Stimulated activated CD4-positive, alpha-beta T cell treated with anti-CD3 and anti-CD28 coated beads, Interleukin-4, amount 100 ng/mL, for 1 hour (primary cell): ENCODE data around the gene DAPL1.
"Not testable (repeated sequence)": the region's sequence is repeated elsewhere in the genome, so short reads cannot be mapped to it uniquely, and the experiment has no call there.

Source experiments
- DNase-seq: peaks from one replicate; pipeline ENCODE4 v3.0.0-alpha.2; 2020

The DAPL1 gene

GRCh38 chr2:158825021-158825420, 29.9 kb downstream of the DAPL1 start:
- DNase-seq, result no peak

DNA sequence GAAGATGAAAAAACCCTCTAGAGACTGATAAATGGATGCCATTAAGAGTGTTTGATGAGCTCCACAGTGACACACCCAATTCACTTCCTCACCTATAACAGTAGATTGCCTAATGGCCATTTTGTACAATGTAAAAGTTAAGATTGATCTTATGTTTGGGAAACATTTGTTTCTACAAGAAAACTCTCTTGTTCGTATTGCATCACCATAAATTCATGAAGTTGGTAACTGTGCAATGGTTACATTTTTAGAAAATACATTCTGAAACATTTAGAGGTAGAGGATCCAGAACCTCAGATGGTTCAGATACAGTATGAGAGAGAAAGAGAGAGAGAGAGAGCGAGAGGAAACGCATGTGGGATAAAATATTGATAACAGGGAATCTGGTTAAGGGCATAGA, 31.8 kb downstream of the DAPL1 start:
- no peak for DNase-seq

DNA sequence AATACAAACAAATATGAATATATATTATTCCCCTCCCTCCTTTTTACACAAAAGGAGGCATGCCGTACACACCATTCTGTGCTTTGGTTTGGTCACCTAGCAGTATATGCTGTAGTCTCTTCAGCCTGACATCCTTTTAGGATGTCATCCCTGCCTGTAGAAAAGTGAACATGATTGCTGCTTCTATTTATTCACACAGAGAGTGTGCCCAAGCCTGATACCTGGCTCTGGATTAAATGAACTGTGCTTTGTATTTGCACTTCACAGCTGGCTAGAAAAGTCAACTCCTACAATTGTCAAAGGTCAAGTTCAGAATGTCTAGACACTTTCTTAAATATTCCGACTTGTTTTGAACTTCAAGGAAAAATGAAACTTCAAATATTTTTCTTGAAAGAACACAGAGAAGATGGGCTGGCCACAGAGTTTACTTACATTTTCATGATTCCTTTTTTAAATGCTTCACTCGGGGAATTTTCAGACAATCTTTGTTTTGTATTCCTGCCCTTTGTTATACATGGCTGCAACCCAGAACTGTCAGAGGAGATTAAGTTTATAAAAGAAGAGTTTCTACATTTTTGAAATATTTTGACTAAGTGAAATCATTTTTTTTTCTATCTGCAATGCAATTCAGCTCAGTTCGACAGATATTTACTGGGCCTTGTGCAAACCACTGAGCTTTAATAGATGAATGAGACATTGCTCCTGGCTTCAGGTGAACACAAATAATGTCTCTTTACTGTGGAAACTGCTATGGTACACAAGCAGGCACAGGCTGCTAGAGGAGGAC, 33.5 kb downstream of the DAPL1 start:
- no peak for DNase-seq

GRCh38 chr2:158829167-158829566, 34.0 kb downstream of the DAPL1 start:
- DNase-seq, result no peak

DNA sequence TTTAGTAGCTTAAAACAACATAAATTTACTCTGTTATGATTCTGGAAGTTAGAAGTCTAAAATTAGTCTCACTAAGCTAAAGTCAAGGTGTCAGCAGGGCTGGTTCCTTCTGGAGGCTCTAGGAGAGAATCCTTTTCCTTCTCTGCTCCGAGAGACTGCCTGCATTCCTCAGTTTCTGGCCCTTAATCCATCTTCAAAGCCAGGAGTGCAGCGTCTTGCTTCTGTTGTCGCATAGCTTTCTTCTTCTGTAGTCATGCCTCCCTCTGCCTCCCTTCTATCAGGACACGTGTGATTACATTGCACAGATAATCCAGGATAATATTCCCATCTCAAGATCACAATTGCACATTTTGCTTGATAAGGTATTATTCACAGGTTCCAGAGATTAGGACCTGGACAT, 35.1 kb downstream of the DAPL1 start:
- no peak for DNase-seq

DNA sequence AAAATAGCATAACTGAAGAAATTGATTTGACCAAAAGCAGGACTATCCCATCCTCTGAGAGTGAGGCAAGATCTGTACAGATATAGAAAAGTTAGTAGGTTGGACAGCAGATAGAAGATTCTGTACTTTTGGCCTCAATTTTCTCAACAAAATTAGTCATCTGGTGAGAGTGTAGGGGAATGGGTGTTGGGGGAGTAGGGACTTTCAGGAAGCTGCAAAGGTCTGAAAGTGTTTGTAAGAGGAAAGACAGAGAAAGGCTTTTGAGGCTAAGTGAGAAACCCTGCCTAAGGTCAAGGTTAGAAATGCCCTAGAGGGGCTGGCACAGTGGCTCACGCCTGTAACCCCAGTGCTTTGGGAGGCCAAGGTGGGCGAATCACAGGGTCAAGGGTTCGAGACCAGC, 40.3 kb downstream of the DAPL1 start:
- DNase-seq, result no peak

DNA sequence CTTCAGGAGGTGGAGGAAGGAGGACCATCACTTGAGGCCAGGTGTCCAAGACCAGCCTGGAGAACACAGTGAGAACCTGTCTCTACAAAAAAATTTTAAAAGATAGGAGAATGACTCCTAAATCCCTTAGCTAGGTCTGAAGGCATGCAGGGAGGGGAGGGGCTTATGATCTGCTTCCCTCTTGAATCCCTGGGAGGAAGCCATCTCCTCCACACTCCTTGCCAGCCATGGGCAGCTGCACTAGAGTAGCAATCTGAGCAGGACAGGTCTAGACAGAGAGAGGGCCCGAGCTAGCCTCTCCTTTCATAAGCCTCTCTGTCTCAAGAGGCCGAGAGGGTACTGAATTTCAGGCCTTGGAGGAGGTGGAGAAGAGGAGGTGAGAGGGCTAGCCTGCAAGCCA, 42.5 kb downstream of the DAPL1 start:
- no peak for DNase-seq

DNA sequence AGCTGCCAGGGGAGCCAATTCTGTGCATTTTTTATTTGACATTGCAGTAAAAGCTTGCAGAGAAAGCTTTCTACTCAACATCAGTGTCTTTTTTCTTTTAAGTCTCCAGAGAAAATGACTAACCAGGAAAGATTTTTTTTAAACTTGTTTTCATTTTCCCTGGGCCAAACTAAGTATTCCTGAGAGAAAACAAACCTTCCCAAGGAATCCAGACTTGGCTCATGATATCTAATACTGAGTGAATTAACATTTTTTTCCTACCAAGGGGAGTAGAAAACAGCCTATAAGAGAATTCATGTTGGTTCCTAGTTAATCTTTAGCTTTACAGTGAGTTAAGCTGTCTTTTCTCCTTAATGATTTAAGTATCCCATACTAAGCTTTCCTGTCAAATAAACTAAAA, 46.7 kb downstream of the DAPL1 start:
- DNase-seq, result no peak

DNA sequence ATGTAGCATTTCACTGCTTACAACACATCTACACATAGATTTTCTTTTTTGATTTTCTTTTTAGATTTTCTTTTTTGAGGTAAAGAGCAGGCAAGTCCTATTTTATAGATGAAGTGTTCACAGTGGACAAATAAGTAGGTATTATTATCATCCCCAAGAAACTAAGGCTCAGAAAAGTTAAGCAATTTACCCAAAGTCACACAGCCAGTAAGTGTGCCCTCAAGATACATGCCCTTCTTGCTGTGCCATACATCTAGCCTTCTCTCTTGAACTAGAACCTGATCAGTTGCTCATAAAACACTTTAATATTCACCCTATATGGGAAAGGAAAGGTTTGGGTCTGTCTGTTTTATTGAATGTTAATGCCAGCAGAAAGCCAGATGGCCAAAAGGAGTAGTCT, 50.3 kb downstream of the DAPL1 start:
- DNase-seq, result no peak

DNA sequence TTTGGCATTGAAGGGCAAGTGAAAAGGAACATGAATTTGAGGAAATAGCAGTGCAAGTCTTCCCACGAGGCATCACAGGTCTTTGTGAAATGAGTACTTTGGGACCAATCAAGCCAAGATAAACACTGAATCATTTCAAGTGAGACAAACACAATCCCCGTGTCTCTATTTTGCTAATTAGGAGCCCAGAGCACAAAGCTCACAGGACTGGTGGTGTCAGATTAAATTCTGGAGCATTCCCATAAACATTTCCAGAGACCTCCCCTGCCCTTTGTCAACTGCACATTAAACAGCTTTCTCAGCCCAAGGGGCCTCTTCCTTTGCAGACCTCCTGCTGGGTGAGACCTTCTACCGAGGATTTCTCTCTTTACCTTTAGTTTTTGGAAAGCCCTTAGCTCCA, 50.7 kb downstream of the DAPL1 start:
- no peak for DNase-seq

DNA sequence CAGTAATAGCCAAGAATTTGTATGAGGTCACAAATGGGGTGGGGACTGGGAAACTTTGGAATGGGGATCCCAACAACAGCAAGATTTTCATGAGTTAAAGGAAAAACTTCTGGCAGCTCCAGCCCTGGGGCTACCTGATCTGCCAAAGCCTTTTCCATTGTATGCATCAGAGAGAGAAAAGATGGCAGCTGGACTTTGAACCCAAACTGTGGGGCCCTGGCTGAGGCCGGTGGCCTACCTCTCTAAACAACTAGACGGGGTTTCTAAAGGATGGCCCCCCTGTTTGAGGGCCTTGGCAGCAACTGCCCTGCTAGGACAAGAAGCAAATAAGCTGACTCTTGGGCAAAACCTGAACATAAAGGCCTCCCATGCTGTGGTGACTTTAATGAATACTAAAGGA, 52.4 kb downstream of the DAPL1 start:
- DNase-seq, result not testable (repeated sequence)

DNA sequence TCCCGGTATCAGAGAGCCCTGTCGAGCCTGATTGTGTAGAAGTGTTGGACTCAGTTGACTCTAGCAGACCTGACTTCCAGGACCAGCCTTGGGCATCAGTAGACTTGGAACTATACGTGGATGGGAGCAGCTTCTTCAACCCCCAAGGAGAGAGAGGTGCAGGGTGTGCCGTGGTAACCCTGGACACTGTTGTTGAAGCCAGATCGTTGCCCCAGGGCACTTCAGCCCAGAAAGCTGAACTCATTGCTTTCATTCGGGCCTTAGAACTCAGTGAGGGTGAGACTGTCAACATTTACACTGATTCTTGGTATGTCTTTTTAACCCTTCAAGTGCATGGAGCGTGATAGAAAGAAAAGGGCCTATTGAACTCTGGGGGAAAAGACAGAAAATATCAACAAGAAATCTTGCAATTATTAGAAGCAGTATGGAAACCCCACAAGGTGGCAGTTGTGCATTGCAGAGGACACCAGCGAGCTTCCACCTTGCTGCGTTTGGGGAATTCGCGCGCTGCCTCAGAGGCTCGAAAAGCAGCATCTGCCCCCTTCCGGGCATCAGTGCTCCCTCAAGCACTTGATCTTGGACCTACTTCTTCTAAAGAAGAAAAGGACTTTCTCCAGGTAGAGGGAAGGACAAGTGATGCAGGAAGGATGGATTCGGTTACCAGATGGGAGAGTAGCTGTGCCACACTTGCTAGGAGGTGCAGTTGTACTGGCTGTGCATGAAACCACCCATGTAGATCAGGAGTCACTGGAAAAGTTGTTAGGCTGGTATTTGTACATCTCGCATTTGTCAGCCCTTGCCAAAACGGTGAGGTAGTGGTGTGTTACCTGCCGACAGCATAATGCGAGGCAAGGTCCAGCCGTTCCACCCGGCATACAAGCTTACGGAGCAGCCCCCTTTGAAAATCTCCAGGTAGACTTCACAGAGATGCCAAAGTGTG, 53.2 kb downstream of the DAPL1 start:
- not testable (repeated sequence) for DNase-seq

- not testable (repeated sequence) for DNase-seq
Measured at GRCh38 chr2:158860179-158860578, 65.1 kb downstream of the DAPL1 start.

DNA sequence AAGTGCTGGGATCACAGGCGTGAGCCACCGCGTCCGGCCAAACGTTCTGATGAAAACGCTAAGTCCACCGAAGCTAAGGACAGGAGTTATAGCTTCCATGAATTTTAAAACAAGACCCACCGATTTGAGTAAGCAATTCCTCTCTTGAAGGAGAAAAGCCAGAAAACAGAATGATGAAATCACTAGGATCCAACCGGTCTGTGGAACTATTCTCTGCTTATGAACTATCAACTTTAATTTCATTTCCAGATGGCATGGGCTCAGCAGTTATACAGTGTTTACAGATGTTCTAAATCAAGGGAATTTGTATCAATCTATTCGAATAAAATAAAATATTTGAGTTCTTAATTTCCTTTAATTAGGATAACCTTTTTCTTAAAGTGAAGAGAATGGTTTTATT, 66.5 kb downstream of the DAPL1 start:
- not testable (repeated sequence) for DNase-seq

DNA sequence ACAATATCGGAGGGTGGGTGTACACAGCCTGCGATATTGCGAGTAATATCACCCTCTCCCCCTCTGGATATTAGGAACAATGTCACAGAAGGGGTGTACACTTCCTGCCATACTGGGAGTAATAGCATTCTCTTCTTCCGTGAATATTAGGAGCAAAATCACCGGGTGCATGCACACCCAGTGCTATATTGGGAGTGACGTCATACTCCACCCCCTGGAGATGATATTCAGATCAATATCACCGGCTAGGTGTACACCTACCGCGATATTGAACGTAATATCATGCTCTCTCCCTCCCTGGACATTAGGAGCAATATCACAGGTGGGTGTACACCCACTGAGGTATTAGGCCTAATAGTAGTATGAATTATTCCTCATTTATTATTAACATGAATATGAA, 70.4 kb downstream of the DAPL1 start:
- not testable (repeated sequence) for DNase-seq
